Right lobe of liver (tissue), 4 donors: Measurements from ENCODE around the gene OLA1.

ENCODE experiments used
- CTCF ChIP-seq, 4 donors: fragments of 200-600 bp in 3 of 4; fragments of 450-650 bp in 1 of 4; IDR thresholded peaks; one replicate each; pipeline versions ENCODE4 v1.5.1 to v1.8.0; 2016 to 2022; ENCODE audit warnings: antibody characterized with exemption in 4 of 4, mild to moderate bottlenecking in 2 of 4
- POLR2A ChIP-seq: fragments of 450-650 bp; IDR thresholded peaks from one replicate; pipeline ENCODE4 v1.6.1; 2017; ENCODE audit warnings: antibody characterized with exemption, mild to moderate bottlenecking
- donor health status: DM: no; HTN: no; CAD: no.
- donor health status: DM: no; HTN: no; CAD: no.
- donor health status: DM: no; HTN: yes; CAD: no.

- TF ChIP-seq CTCF (IDR thresholded peaks at IDR 0.05) (no peak), POLR2A (no peak)
Observed at GRCh38 chr2:174058026-174058425, 190.3 kb downstream of the OLA1 start.
